K562 (cell line): ENCODE measurements around the gene FKBP8. TPM values are rescaled to one million over a fixed set of nuclear protein-coding genes. Genes with fewer than 3 reads are reported as not detected.
A peak's percentile ranks its signal among the peaks of the same experiment; 100 is the strongest.

Experiments used
- ATAC-seq: fragments of 200-7000 bp; cut with Tn5 transposase; 3 replicates; pipeline ENCODE4 v1.9.1; 2020; ENCODE audit warnings: moderate library complexity
- BruUV-seq: library from RNA; stranded (reverse); fragments of 400-500 nt; replicated peaks from 2 replicates; lab custom pipeline; 2021; lab: Mats Ljungman, UMichigan
- CTCF ChIA-PET: fragments of 300-600 bp; formaldehyde crosslinking; extraction: SDS; loops from one replicate; lab custom pipeline; 2021; ENCODE audit warnings: low intra/inter-chr PET ratio; lab: Yijun Ruan, JAX
- POLR2A ChIA-PET: fragments of 300-600, 350-650 bp; sonication (Branson Sonifier 250); formaldehyde crosslinking; extraction: SDS; loops from one replicate; lab custom pipeline; 2021; ENCODE audit warnings: antibody characterized with exemption, inconsistent platforms; lab: Yijun Ruan, JAX
- DNase-seq, 4 experiments: peaks; one replicate each; pipeline versions ENCODE4 v3.0.0 to v3.0.0-alpha.2; 2011 to 2018; ENCODE audit warnings: low spot score in 3 of 4, mixed read lengths in 3 of 4; ENCODE audit errors: extremely low read depth in 1 of 4
- FAIRE-seq: peaks from 2 replicates; lab custom pipeline; 2011; peaks lifted over from hg19 to GRCh38; lab: Jason Lieb, UNC
- H2AFZ ChIP-seq: 2 replicates; pipeline ENCODE4 v1.6.0; 2011; ENCODE audit warnings: low read depth, low read length, control low read depth, inconsistent platforms
- H3K27ac ChIP-seq: fragments of 200-600 bp; 3 replicates; pipeline ENCODE4 v1.8.0; 2011; ENCODE audit warnings: low read depth, mild to moderate bottlenecking, control low read depth, inconsistent platforms, low read length, moderate library complexity, mixed read lengths; ENCODE audit errors: extremely low read depth
- H3K27me3 ChIP-seq, 2 experiments: fragments of 300-600 bp in 1 of 2; 2 replicates in 1 of 2; 3 replicates in 1 of 2; pipeline versions ENCODE4 v1.6.0 to v1.8.0; 2011; ENCODE audit warnings: inconsistent platforms in 2 of 2, low read length in 2 of 2, mild to moderate bottlenecking in 1 of 2, mixed read lengths in 1 of 2, moderate library complexity in 1 of 2; ENCODE audit not compliant: control insufficient read depth in 2 of 2, insufficient read depth in 2 of 2
- H3K36me3 ChIP-seq: fragments of 300-600 bp; 3 replicates; pipeline ENCODE4 v1.8.0; 2011; ENCODE audit warnings: mild to moderate bottlenecking, low read length, inconsistent platforms; ENCODE audit not compliant: control insufficient read depth, insufficient read depth
- H3K4me1 ChIP-seq, 2 experiments: fragments of 200-600 bp in 1 of 2; replicated peaks in 1 of 2; 2 replicates in 1 of 2; 3 replicates in 1 of 2; pipeline versions ENCODE4 v1.5.1 to v1.8.0; 2011; ENCODE audit warnings: inconsistent platforms in 2 of 2, low read length in 2 of 2, mild to moderate bottlenecking in 1 of 2, mixed read lengths in 1 of 2, moderate library complexity in 1 of 2; ENCODE audit not compliant: control insufficient read depth in 2 of 2, insufficient read depth in 2 of 2
- H3K4me2 ChIP-seq: 2 replicates; pipeline ENCODE4 v1.6.1; 2011; ENCODE audit warnings: low read length, control low read depth, inconsistent platforms, mixed read lengths; ENCODE audit not compliant: insufficient read depth
- H3K4me3 ChIP-seq: fragments of 200-600 bp; sonication (generic), shearing (Covaris generic); 2 replicates; pipeline ENCODE4 v1.5.1; 2016; ENCODE audit warnings: control low read depth, inconsistent platforms
- H3K79me2 ChIP-seq: fragments of 200-600 bp; 3 replicates; pipeline ENCODE4 v1.8.0; 2011; ENCODE audit warnings: low read length, inconsistent platforms; ENCODE audit not compliant: control insufficient read depth, insufficient read depth
- H3K9ac ChIP-seq, 2 experiments: 2 replicates each; pipeline versions ENCODE4 v1.6.0 to v1.6.1; 2011; ENCODE audit warnings: low read depth in 2 of 2, low read length in 2 of 2, control low read depth in 1 of 2, inconsistent platforms in 1 of 2, mild to moderate bottlenecking in 1 of 2, mixed read lengths in 1 of 2; ENCODE audit not compliant: insufficient read depth in 1 of 2
- H3K9me1 ChIP-seq: one replicate; pipeline ENCODE4 v1.6.0; 2011; ENCODE audit warnings: inconsistent platforms, mild to moderate bottlenecking, low read length, moderate library complexity; ENCODE audit not compliant: control insufficient read depth, insufficient read depth
- H3K9me3 ChIP-seq: replicated peaks from 2 replicates; pipeline ENCODE4 v1.5.1; 2011; ENCODE audit warnings: low read depth, low read length, inconsistent platforms; ENCODE audit not compliant: control insufficient read depth, insufficient read depth
- H4K20me1 ChIP-seq: replicated peaks from 2 replicates; pipeline ENCODE4 v1.6.1; 2011; ENCODE audit warnings: low read length, inconsistent platforms, mixed read lengths; ENCODE audit not compliant: control insufficient read depth, insufficient read depth
- GMEB1 ChIP-seq: fragments of 250-450 bp; sonication (Bioruptor Pico); IDR thresholded peaks from 2 replicates; pipeline ENCODE4 v1.4.0; 2020; ENCODE audit warnings: mild to moderate bottlenecking
- KDM1A ChIP-seq, 2 experiments: fragments of 450-650 bp; IDR thresholded peaks; 2 replicates each; pipeline ENCODE4 v1.6.1; 2016; ENCODE audit warnings: mild to moderate bottlenecking in 2 of 2
- RBFOX2 ChIP-seq: fragments of 200-400 bp; formaldehyde crosslinking; IDR thresholded peaks from 2 replicates; pipeline ENCODE4 v1.6.1; 2017; ENCODE audit warnings: low read depth, mild to moderate bottlenecking, low read length, moderate library complexity
- RBM25 ChIP-seq: fragments of 200-400 bp; formaldehyde crosslinking; IDR thresholded peaks from 2 replicates; pipeline ENCODE4 v1.6.1; 2018; ENCODE audit warnings: low read length, low read depth, moderate library complexity; ENCODE audit not compliant: severe bottlenecking
- TCF7 ChIP-seq: sonication (generic); IDR thresholded peaks from 2 replicates; pipeline ENCODE4 v1.6.1; 2016; ENCODE audit warnings: antibody characterized with exemption, borderline replicate concordance
- THRB ChIP-seq: fragments of 450-650 bp; formaldehyde crosslinking; conservative IDR thresholded peaks from 2 replicates; pipeline ENCODE4 v1.4.0; 2022; ENCODE audit warnings: mild to moderate bottlenecking, missing genetic modification characterization
- XRCC4 ChIP-seq: IDR thresholded peaks from one replicate; pipeline ENCODE4 v1.6.1; 2011; ENCODE audit not compliant: insufficient read depth, insufficient read length; ENCODE audit errors: extremely low read depth
- ZKSCAN1 ChIP-seq: fragments of 150-350 bp; IDR thresholded peaks from 2 replicates; pipeline ENCODE4 v1.6.1; 2016; ENCODE audit warnings: low read depth, low read length
- ZNF24 ChIP-seq: fragments of 450-650 bp; IDR thresholded peaks from 2 replicates; pipeline ENCODE4 v1.6.1; 2016
- ZNF398 ChIP-seq: fragments of 250-450 bp; sonication (Bioruptor Pico); IDR thresholded peaks from 2 replicates; pipeline ENCODE4 v1.8.0; 2021; ENCODE audit warnings: moderate library complexity, mild to moderate bottlenecking, inconsistent platforms
- ZNF696 ChIP-seq: fragments of 250-450 bp; sonication (Bioruptor Pico); conservative IDR thresholded peaks from 2 replicates; pipeline ENCODE4 v1.4.0; 2020; ENCODE audit warnings: mild to moderate bottlenecking, moderate library complexity
- WGBS: fragments of 100-300 bp; shearing (Covaris generic); methylation state at CpG from one replicate; pipeline ENCODE4 v1.1.6; 2016; ENCODE audit warnings: low coverage, mixed read lengths; ENCODE audit not compliant: insufficient coverage; ENCODE audit errors: missing lambda C conversion rate; 5-methylcytosine and 5-hydroxymethylcytosine counted together
- in situ Hi-C: fragments of 300-500 bp; cut with MboI; formaldehyde crosslinking; loops from 4 replicates; pipeline ENCODE4 v1.15.0; 2018; ENCODE audit warnings: inconsistent platforms, mixed read lengths
- intact Hi-C: fragments of 100-400 bp; cut with micrococcal nuclease; formaldehyde crosslinking; loops from 2 replicates; pipeline ENCODE4 v1.14.2; 2022
- polyA plus RNA-seq, 8 experiments: library from polyadenylated mRNA; depleted of rRNA in 4 of 8; stranded (reverse) in 5 of 8; unstranded in 3 of 8; fragments of >200 nt; fragmentation: Nextera tagmentation in 2 of 8; fragmentation: Illumina TruSeq in 1 of 8; extraction: Ambion mirVana in 2 of 8; extraction: Trizol in 1 of 8; gene quantifications; 2 replicates each; pipeline versions ENCODE4 v1.2.1 to v1.2.3, GENCODE V29; 2011 to 2014; ENCODE audit warnings: inconsistent platforms in 1 of 8, missing spikeins in 1 of 8
- total RNA-seq, 7 experiments: library from RNA; depleted of rRNA in 6 of 7; stranded (reverse); fragments of >200 nt in 6 of 7; fragmentation: Illumina TruSeq in 2 of 7; extraction: Trizol in 2 of 7; gene quantifications; 2 replicates each; pipeline versions ENCODE4 v1.2.1 to v1.2.3, GENCODE V29; 2011 to 2021; ENCODE audit warnings: low replicate concordance in 1 of 7

Gene FKBP8
- total and polyA plus RNA-seq, 9 of the 15 experiments (the other 6 are each of a cell fraction or from before 2014, with no cell fraction given) = 0.46 to 236 (median 104) TPM

- H3K27ac ChIP-seq = no peak overlapping the region
- FAIRE-seq = no peak
- no peak for TF ChIP-seq ZNF696 (CRISPR knock-in tag)
- TF ChIP-seq ZKSCAN1 = peak; percentile 31; the same call in 1 of the 2 replicates
- H3K27me3 ChIP-seq = no peaks in the 10 kb centered on the region
- no peaks in the 10 kb centered on the region for H3K9me3 ChIP-seq
- no TSS peak for BruUV-seq
- 88% methylated on average over 10 of the region's 10 CpGs for WGBS
- no peak overlapping the region for H3K4me3 ChIP-seq
- peak in 1 of 4 experiments; percentile 4 for DNase-seq
- intact Hi-C loops (no loop called here), in situ Hi-C loops (no loop called here)
- H3K9me1 ChIP-seq = no peaks in the 10 kb centered on the region
- H3K4me1 ChIP-seq = peaks cover 0 to 30% of the 10 kb centered on the region in 2 experiments; a peak in 2 of 5 replicates
- ATAC-seq = no peak
- ChIA-PET CTCF (no interaction called here), POLR2A (interaction anchor here (0.6 kb wide), 1 partner anchor 97 kb away, joined by 3 read pairs; no protein-coding TSS in a partner anchor)
- no peak overlapping the region for H3K4me2 ChIP-seq
- H3K79me2 ChIP-seq = peaks cover 5% of the 10 kb centered on the region
- no peak overlapping the region for H2AFZ ChIP-seq
- peak overlapping the region in 1 of 2 experiments; percentile 43; a peak in 1 of 4 replicates for H3K9ac ChIP-seq
- no peaks in the 10 kb centered on the region for H4K20me1 ChIP-seq
- H3K36me3 ChIP-seq = peaks cover 75% of the 10 kb centered on the region
These were observed 6.9 kb downstream of the FKBP8 start for GRCh38 chr19:18536475-18536874.

DNA sequence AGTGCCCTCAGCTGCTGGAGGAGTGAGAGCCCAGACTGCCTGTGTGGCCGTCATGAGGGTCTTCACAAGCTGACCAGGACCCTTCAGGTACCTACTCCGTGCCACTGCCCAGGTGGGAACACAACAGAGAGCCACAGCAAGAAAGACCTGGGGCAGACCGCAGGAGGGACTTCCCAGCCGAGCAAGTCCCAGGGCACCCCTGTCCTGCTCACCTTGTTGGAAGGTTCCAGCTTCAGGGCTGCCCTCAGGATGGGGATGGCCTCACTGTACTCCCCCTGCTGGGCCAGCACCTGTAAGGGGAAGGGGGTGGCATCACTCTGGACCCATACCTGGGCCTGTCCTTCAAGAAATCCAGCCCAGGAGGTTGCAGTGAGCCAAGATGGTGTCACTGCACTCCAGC lies 10.3 kb downstream of the FKBP8 start:
- CTCF ChIA-PET = no interaction called here
- intact Hi-C loops = no loop called here
- no peak for ATAC-seq
- TF ChIP-seq TCF7 = no peak
- TF ChIP-seq THRB (CRISPR knock-in tag) = no peak
- TF ChIP-seq XRCC4 = no peak
- no peak for TF ChIP-seq GMEB1 (CRISPR knock-in tag)
- TF ChIP-seq KDM1A (IDR thresholded peaks at IDR 0.05) = 0 out of 4 replicates have a peak, but pooled peaks of 1 of the 2 experiments have one; percentile 23
- TF ChIP-seq RBM25 = peak; percentile 22
- TF ChIP-seq ZNF24 = no peak
- TF ChIP-seq RBFOX2 = peak; percentile 2
- no peak for TF ChIP-seq ZNF398 (CRISPR knock-in tag)

More for the DNA sequence above, 10.3 kb downstream of the FKBP8 start:
- no peaks in the 10 kb centered on the region for H3K79me2 ChIP-seq
- no peaks in the 10 kb centered on the region for H3K27me3 ChIP-seq
- POLR2A ChIA-PET = interaction anchor here (0.6 to 0.9 kb wide), 3 partner anchors 22 to 60 kb away, joined by 3 to 4 read pairs (median 3); no protein-coding TSS in a partner anchor
- no peak overlapping the region for H2AFZ ChIP-seq
- no peak overlapping the region for H3K9ac ChIP-seq
- BruUV-seq = no TSS peak
- H3K9me1 ChIP-seq = no peaks in the 10 kb centered on the region
- H3K9me3 ChIP-seq = no peaks in the 10 kb centered on the region
- no peak overlapping the region for H3K27ac ChIP-seq
- no peaks in the 10 kb centered on the region for H4K20me1 ChIP-seq
- H3K4me2 ChIP-seq = no peak overlapping the region
- WGBS = 87% methylated on average over 4 of the region's 4 CpGs
- FAIRE-seq (no peak), DNase-seq (peak in 2 of 4 experiments; percentile 14 to 19)
- peaks cover 0 to 18% of the 10 kb centered on the region in 2 experiments; a peak in 2 of 5 replicates for H3K4me1 ChIP-seq
- H3K36me3 ChIP-seq = peaks cover 50% of the 10 kb centered on the region; the same call in 2 of the 3 replicates
- in situ Hi-C loops = no loop called here
- H3K4me3 ChIP-seq = no peak overlapping the region
